Measurements from ENCODE around the gene PCDHGB4.
A peak's percentile ranks its signal among the peaks of the same experiment; 100 is the strongest.
"Not testable (repeated sequence)": the region's sequence is repeated elsewhere in the genome, so short reads cannot be mapped to it uniquely, and the experiment has no call there.

Gene PCDHGB4

GRCh38 chr5:141402553-141403243 lies 15.2 kb downstream of the PCDHGB4 start, which contains the start of gene PCDHGA9:
Gene PCDHGA9 (plus strand): TSS chr5:141402778. CDS start chr5:141402953, 175 bp downstream.
- DNase-seq = peak; percentile 48

DNA sequence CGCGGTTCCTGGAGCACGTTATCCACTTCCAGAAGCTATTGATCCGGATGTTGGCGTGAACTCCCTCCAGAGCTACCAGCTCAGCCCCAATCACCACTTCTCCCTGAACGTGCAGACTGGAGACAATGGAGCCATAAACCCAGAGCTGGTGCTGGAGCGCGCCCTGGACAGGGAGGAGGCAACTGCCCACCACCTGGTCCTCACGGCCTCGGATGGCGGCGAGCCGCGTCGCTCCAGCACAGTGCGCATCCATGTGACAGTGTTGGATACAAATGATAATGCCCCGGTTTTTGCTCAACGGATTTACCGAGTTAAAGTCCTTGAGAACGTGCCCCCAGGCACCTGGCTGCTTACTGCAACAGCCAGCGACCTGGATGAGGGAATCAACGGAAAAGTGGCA lies 15.9 kb downstream of the PCDHGB4 start:
- DNase-seq = no peak

DNA sequence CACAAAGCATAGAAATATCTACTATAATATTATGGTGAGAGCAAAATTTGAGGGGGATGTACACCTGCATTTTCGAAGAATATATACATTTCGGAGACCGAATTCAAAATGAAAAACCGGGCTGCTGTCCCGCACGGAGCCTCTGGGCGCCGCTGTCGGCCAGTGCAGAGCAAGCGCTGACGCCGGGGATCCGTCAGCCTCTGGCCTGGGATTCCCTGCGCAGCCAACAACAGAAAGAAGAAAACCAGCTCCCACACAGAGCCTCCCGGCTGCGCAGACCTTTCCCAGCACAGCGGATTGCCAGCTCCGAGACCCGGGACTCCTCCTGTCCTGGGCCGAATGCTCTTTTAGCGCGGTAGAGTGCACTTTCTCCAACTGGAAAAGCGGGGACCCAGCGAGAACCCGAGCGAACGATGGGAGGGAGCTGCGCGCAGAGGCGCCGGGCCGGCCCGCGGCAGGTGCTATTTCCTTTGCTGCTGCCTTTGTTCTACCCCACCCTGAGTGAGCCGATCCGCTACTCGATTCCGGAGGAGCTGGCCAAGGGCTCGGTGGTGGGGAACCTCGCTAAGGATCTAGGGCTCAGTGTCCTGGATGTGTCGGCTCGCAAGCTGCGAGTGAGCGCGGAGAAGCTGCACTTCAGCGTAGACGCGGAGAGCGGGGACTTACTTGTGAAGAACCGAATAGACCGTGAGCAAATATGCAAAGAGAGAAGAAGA lies 20.4 kb downstream of the PCDHGB4 start, which contains the start of gene PCDHGB6:
Gene PCDHGB6, plus strand, starts transcription at position 232 of the 716 bp plus-strand sequence. Its CDS starts 182 bp downstream, at position 414.
- peak; percentile 53 for DNase-seq

DNA sequence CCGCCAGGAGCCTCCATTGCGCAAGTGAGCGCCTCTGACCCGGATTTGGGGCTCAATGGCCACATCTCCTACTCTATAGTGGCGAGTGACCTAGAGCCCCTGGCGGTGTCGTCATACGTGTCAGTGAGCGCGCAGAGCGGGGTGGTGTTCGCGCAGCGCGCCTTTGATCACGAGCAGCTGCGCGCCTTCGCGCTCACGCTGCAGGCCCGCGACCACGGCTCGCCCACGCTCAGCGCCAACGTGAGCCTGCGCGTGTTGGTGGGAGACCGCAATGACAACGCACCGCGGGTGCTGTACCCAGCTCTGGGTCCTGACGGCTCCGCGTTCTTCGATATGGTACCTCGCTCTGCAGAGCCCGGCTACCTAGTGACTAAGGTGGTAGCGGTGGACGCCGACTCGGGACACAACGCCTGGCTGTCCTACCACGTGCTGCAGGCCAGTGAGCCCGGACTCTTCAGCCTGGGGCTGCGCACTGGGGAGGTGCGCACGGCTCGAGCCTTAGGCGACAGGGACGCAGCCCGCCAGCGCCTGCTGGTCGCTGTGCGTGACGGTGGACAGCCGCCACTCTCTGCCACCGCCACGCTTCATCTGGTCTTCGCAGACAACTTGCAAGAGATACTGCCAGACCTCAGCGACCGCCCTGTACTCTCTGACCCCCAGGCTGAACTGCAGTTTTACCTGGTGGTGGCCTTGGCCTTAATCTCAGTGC lies 22.3 kb downstream of the PCDHGB4 start:
- no peak for DNase-seq

DNA sequence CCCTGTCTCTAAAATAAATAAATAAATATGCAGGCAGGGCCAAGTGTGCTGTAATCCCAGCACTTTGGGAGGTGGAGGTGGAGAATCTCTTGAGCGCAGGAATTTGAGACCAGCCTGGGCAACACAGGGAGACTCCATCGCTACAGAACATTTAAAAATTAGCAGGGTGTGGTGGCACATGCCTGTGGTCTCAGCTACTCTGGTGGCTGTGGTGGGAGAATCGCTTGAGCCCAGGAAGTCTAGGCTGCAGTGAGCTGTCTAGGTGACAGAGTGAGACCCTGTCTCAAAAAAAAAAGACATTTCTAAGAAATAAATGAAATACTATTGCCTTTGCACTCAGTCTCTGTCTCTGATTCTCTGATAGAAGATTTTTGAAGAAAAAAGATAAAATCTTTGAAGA lies 24.1 kb downstream of the PCDHGB4 start:
- no peak for DNase-seq

- DNase-seq = peak; percentile 75
Observed at GRCh38 chr5:141412854-141413539, 25.5 kb downstream of the PCDHGB4 start, which contains the start of gene PCDHGA10. Gene PCDHGA10 (plus strand): TSS chr5:141412987. CDS start chr5:141413176, 189 bp downstream.

DNA sequence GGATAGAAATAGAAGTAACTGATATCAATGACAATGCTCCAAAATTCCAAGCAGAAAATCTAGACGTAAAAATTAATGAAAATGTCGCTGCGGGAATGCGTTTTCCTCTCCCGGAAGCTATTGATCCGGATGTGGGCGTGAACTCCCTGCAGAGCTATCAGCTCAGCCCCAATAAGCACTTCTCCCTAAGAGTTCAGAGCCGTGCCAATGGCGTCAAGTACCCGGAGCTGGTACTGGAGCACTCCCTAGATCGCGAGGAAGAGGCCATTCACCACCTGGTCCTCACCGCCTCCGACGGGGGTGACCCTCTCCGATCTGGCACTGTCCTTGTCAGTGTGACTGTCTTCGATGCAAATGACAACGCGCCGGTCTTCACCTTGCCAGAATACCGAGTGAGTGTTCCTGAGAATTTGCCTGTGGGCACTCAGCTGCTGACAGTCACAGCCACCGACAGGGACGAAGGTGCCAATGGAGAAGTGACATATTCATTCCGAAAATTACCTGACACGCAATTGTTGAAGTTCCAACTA lies 26.1 kb downstream of the PCDHGB4 start:
- no peak for DNase-seq

DNA sequence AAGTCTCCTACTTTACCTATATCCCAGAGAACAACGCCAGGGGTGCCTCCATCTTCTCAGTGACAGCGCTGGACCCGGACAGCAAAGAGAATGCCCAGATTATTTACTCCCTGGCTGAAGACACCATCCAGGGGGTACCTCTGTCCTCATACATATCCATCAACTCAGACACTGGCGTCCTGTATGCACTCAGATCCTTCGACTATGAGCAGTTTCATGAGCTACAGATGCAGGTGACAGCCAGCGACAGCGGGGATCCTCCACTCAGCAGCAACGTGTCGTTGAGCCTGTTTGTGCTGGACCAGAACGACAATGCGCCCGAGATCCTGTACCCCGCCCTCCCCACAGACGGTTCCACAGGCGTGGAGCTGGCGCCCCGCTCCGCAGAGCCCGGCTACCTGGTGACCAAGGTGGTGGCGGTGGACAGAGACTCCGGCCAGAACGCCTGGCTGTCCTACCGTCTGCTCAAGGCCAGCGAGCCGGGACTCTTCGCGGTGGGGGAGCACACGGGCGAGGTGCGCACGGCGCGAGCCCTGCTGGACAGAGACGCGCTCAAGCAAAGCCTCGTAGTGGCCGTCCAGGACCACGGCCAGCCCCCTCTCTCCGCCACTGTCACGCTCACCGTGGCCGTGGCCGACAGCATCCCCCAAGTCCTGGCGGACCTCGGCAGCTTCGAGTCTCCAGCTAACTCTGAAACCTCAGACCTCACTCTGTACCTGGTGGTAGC lies 27.2 kb downstream of the PCDHGB4 start:
- not testable (repeated sequence) for DNase-seq

DNA sequence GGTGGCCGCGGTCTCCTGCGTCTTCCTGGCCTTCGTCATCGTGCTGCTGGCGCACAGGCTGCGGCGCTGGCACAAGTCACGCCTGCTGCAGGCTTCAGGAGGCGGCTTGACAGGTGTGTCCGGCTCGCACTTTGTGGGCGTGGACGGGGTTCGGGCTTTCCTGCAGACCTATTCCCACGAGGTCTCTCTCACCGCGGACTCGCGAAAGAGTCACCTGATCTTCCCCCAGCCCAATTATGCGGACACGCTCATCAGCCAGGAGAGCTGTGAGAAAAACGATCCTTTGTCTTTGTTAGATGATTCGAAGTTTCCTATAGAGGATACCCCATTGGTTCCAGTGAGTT lies 27.7 kb downstream of the PCDHGB4 start:
- DNase-seq = not testable (repeated sequence)

DNA sequence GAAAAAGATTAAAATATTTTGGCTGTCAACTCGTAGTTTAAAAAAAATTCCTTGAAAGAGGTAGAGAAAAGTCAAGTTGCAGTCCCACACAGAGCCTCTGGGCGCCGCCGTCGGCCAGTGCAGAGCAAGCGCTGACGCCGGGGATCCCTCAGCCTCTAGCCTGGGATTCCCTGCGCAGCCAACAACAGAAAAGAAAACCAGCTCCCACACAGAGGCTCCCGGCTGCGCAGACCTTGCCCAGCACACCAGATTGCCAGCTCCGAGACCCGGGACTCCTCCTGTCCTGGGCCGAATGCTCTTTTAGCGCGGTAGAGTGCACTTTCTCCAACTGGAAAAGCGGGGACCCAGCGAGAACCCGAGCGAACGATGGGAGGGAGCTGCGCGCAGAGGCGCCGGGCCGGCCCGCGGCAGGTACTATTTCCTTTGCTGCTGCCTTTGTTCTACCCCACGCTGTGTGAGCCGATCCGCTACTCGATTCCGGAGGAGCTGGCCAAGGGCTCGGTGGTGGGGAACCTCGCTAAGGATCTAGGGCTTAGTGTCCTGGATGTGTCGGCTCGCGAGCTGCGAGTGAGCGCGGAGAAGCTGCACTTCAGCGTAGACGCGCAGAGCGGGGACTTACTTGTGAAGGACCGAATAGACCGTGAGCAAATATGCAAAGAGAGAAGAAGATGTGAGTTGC lies 30.1 kb downstream of the PCDHGB4 start, which contains the start of gene PCDHGB7:
Gene PCDHGB7, plus strand, starts transcription at position 184 of the 679 bp plus-strand sequence. Its CDS starts 183 bp downstream, at position 367.
- DNase-seq = peak; percentile 85

GRCh38 chr5:141419074-141419880 lies 31.8 kb downstream of the PCDHGB4 start:
- DNase-seq = no peak

DNA sequence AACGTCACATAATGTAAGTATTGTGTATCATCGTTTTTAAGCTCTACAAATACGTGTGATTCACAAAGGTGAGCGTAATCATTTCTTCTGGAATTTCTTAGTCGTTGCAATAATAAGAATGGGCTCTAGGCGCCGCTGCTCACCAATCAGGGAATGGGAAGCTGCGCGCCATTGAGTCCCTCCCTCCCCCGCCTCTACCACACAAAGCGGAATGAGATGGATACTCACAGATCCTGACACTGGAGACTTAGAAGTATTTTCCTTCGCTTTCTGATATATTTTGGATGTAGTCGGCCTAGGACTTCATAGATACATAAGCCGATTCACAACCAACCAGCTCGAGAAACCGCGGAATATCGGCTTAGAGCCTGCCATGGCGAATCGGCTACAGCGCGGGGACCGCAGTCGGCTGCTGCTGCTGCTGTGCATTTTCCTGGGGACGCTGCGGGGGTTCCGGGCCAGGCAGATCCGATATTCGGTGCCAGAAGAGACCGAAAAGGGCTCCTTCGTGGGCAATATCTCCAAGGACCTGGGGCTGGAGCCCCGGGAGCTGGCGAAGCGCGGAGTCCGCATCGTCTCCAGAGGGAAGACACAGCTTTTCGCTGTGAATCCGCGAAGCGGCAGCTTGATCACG lies 33.5 kb downstream of the PCDHGB4 start, which contains the start of gene PCDHGA11:
Gene PCDHGA11, plus strand, starts transcription at position 197 of the 634 bp plus-strand sequence. Its CDS starts 177 bp downstream, at position 374.
- DNase-seq = peak; percentile 79

GRCh38 chr5:141421489-141421855 lies 34.0 kb downstream of the PCDHGB4 start:
- DNase-seq = no peak

DNA sequence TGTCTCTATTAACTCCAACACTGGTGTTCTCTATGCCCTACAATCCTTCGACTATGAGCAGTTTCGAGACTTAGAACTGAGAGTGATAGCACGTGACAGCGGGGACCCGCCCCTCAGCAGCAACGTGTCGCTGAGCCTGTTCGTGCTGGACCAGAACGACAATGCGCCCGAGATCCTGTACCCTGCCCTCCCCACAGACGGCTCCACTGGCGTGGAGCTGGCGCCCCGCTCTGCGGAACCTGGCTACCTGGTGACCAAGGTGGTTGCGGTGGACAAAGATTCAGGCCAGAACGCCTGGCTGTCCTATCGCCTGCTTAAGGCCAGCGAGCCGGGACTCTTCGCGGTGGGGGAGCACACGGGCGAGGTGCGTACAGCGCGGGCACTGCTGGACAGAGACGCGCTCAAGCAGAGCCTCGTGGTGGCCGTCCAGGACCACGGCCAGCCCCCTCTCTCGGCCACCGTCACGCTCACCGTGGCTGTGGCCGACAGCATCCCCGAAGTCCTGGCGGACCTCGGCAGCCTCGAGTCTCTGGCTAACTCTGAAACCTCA lies 35.3 kb downstream of the PCDHGB4 start:
- no peak for DNase-seq

DNA sequence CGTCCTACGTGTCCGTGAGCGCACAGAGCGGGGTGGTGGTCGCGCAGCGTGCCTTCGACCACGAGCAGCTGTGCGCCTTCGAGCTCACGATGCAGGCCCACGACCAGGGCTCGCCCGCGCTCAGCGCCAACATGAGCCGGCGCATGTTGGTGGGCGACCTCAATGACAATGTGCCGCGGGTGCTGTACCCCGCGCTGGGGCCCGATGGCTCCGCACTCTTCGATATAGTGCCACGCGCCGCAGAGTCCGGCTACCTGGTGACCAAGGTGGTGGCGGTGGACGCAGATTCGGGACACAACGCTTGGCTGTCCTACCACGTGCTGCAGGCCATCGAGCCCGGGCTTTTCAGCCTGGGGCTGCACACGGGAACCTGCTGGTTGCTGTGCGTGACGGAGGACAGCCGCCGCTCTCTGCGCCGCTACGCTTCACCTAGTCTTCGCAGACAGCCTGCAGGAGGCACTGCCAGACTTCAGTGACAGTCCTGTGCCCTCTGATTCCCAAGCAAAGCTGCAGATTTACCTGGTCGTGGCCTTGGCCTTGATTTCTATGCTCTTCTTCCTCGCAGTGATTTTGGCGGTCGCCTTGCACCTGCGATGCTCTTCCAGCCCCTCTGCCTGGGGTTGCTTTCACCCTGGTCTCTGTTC lies 40.4 kb downstream of the PCDHGB4 start:
- DNase-seq = no peak

DNA sequence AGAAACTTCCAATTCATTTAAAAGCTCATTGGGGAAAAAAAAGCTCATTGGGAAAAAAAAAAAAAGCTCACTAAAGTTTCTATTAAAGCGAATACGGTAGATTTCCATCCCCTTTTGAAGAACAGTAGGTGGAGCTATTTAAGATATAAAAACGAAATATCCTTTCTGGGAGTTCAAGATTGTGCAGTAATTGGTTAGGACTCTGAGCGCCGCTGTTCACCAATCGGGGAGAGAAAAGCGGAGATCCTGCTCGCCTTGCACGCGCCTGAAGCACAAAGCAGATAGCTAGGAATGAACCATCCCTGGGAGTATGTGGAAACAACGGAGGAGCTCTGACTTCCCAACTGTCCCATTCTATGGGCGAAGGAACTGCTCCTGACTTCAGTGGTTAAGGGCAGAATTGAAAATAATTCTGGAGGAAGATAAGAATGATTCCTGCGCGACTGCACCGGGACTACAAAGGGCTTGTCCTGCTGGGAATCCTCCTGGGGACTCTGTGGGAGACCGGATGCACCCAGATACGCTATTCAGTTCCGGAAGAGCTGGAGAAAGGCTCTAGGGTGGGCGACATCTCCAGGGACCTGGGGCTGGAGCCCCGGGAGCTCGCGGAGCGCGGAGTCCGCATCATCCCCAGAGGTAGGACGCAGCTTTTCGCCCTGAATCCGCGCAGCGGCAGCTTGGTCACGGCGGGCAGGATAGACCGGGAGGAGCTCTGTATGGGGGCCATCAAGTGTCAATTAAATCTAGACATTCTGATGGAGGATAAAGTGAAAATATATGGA lies 43.0 kb downstream of the PCDHGB4 start, which contains the start of gene PCDHGA12:
Gene PCDHGA12, plus strand, starts transcription at position 176 of the 782 bp plus-strand sequence. Its CDS starts 253 bp downstream, at position 429.
- DNase-seq = peak; percentile 95

DNA sequence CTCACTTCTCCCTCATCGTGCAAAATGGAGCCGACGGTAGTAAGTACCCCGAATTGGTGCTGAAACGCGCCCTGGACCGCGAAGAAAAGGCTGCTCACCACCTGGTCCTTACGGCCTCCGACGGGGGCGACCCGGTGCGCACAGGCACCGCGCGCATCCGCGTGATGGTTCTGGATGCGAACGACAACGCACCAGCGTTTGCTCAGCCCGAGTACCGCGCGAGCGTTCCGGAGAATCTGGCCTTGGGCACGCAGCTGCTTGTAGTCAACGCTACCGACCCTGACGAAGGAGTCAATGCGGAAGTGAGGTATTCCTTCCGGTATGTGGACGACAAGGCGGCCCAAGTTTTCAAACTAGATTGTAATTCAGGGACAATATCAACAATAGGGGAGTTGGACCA lies 43.8 kb downstream of the PCDHGB4 start:
- DNase-seq = peak; percentile 62

DNA sequence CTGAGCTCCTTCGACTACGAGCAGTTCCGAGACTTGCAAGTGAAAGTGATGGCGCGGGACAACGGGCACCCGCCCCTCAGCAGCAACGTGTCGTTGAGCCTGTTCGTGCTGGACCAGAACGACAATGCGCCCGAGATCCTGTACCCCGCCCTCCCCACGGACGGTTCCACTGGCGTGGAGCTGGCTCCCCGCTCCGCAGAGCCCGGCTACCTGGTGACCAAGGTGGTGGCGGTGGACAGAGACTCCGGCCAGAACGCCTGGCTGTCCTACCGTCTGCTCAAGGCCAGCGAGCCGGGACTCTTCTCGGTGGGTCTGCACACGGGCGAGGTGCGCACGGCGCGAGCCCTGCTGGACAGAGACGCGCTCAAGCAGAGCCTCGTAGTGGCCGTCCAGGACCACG lies 44.8 kb downstream of the PCDHGB4 start:
- DNase-seq = not testable (repeated sequence)
